ENCODE measurements around the gene ADAM10.

Gene ADAM10

GRCh38 chr15:58694641-58695398 lies 54.7 kb downstream of the ADAM10 start:
- DNase-seq (ENCODE audit: low spot score): no peak
- H3K27ac ChIP-seq: no peak overlapping the region
- H3K4me3 ChIP-seq: no peak overlapping the region
- TF ChIP-seq CTCF (IDR thresholded peaks at IDR 0.05): no peak

GRCh38 chr15:58690703-58691102 lies 58.8 kb downstream of the ADAM10 start:
- H3K27ac ChIP-seq: no peak overlapping the region
- no peak for TF ChIP-seq CTCF (IDR thresholded peaks at IDR 0.05)
- no peak for DNase-seq (ENCODE audit: low spot score)
- H3K4me3 ChIP-seq: no peak overlapping the region

- no peak for DNase-seq (ENCODE audit: low spot score)
- Histone ChIP-seq H3K4me3 (no peak overlapping the region), H3K27ac (no peak overlapping the region)
- TF ChIP-seq CTCF (IDR thresholded peaks at IDR 0.05): no peak
Measured at GRCh38 chr15:58689646-58690045, 59.9 kb downstream of the ADAM10 start.

GRCh38 chr15:58686286-58686685 lies 63.2 kb downstream of the ADAM10 start:
- no peak for DNase-seq (ENCODE audit: low spot score)

GRCh38 chr15:58684751-58685150 lies 64.8 kb downstream of the ADAM10 start:
- no peak overlapping the region for H3K4me3 ChIP-seq
- TF ChIP-seq CTCF (IDR thresholded peaks at IDR 0.05): no peak

More at GRCh38 chr15:58686286-58686685, 63.2 kb downstream of the ADAM10 start:
- Histone ChIP-seq H3K27ac (no peak overlapping the region), H3K4me3 (no peak overlapping the region)
- no peak for TF ChIP-seq CTCF (IDR thresholded peaks at IDR 0.05)

GRCh38 chr15:58684036-58684710 lies 65.3 kb downstream of the ADAM10 start:
- no peak for DNase-seq (ENCODE audit: low spot score)
- no peak overlapping the region for H3K4me3 ChIP-seq
- TF ChIP-seq CTCF (IDR thresholded peaks at IDR 0.05): no peak
- H3K27ac ChIP-seq: no peak overlapping the region

More at GRCh38 chr15:58684751-58685150, 64.8 kb downstream of the ADAM10 start:
- H3K27ac ChIP-seq: no peak overlapping the region
- no peak for DNase-seq (ENCODE audit: low spot score)

- no peak for TF ChIP-seq CTCF (IDR thresholded peaks at IDR 0.05)
- no peak overlapping the region for H3K4me3 ChIP-seq
- DNase-seq (ENCODE audit: low spot score): no peak
- no peak overlapping the region for H3K27ac ChIP-seq
Measured at GRCh38 chr15:58682234-58682633, 67.3 kb downstream of the ADAM10 start.

Data from coronary artery (tissue), 2 donors.